ENCODE measurements around the gene KLHL26. TPM values are rescaled to one million over a fixed set of nuclear protein-coding genes. Genes with fewer than 3 reads are reported as not detected.
A peak's percentile ranks its signal among the peaks of the same experiment; 100 is the strongest.

Gene KLHL26
- total RNA-seq, 1 donor from 2014 or later = 52.8 TPM

DNA sequence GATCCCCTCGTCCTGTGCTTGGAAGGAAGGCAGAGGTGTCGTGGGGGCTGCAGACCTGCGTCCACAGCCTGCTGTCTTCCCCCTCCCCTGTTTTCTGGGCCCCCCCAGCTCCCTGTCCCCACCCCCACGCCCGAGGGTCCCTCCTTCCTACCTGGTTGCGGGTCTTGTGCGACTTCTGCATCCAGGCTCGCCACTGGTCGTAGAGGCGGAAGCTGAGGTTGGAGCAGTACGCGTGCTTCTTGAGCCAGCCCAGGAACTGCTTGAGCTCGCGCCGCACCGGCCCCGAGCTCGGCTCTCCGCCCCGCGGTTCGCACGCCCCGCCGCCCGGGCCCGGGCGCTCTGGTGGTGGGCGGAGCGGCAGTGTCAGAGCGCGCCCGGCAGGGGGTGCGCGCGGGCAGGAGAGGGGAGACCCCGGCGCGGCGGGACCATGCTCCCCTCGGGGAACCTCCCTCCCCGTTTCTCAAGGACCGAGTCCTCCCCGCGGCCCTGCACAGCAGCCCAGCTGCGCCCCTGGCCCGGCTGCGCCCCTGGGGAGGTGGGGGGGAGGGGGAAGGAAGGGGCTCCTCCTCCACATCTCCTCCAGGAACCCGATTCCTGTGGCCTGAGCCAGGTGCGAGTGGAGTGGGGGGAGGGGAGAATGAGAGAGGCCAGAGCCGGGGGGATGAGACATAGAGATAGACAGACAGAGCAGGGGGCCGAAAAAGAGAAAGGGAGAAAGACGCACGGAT, 42.6 kb upstream of the KLHL26 start:
- intact Hi-C loops (cut with DNase I) = loop anchor here (1.0 to 5.0 kb wide), 6 partner anchors 43 to 273 kb away; partner anchors contain the start of genes KLHL26 and UPF1
- TF ChIP-seq CTCF (IDR thresholded peaks at IDR 0.05) = peak; percentile 58 to 94 (median 81)

GRCh38 chr19:18594824-18595373, 41.9 kb upstream of the KLHL26 start:
- DNase-seq (ENCODE audit: low spot score in 2 of 2) = no peak
- no peaks in the 10 kb centered on the region for H3K9me3 ChIP-seq
- H3K4me1 ChIP-seq = peaks cover 7 to 17% of the 10 kb centered on the region in 2 donors
- peaks cover 5 to 8% of the 10 kb centered on the region in 2 donors for H3K36me3 ChIP-seq
- H3K27me3 ChIP-seq = peaks cover 3% of the 10 kb centered on the region
- peak overlapping the region; percentile 39 to 61 for H3K4me3 ChIP-seq
- intact Hi-C loops (cut with DNase I) = loop anchor here (1.0 to 5.0 kb wide), 6 partner anchors 42 to 272 kb away; partner anchors contain the start of genes KLHL26 and UPF1
- TF ChIP-seq CTCF (IDR thresholded peaks at IDR 0.05) = no peak
- H3K27ac ChIP-seq = no peak overlapping the region

More for the DNA sequence above, 42.6 kb upstream of the KLHL26 start:
- Histone ChIP-seq H3K9me3 (no peaks in the 10 kb centered on the region), H3K36me3 (peaks cover 5 to 8% of the 10 kb centered on the region in 2 donors), H3K4me1 (peaks cover 12 to 21% of the 10 kb centered on the region in 2 donors), H3K27me3 (peaks cover 3% of the 10 kb centered on the region), H3K4me3 (peak overlapping the region; percentile 39 to 61), H3K27ac (peak overlapping the region in 1 of 2 donors; percentile 20)
- DNase-seq (ENCODE audit: low spot score in 2 of 2) = peak in 1 of 2 donors; percentile 87

DNA sequence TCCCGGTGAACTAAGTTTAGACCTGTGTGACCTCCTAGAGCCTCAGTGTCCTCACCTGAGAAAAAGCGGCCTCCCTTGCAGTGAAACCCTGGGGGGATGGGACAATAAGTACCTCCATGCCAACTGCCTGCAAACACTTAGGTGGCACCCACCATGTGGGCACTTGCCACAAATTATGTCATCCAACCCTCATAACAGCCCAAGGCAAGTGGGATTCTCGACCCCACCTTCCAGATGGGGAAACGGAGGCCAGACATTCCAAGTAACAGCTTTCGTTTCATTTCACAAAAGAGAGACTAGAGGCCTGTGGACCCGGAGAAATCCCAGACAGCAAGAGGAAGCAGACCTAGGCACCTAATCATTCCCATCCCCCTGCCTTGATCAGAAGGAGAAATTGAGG, 41.4 kb upstream of the KLHL26 start:
- no peak for DNase-seq (ENCODE audit: low spot score in 2 of 2)
- Histone ChIP-seq H3K36me3 (peaks cover 5 to 7% of the 10 kb centered on the region in 2 donors), H3K9me3 (no peaks in the 10 kb centered on the region), H3K4me1 (peaks cover 6 to 14% of the 10 kb centered on the region in 2 donors), H3K4me3 (no peak overlapping the region), H3K27me3 (peaks cover 3% of the 10 kb centered on the region), H3K27ac (no peak overlapping the region)
- intact Hi-C loops (cut with DNase I) = loop anchor here (2.0 kb wide), 2 partner anchors 77 to 253 kb away; no protein-coding TSS in a partner anchor
- TF ChIP-seq CTCF (IDR thresholded peaks at IDR 0.05) = no peak

DNA sequence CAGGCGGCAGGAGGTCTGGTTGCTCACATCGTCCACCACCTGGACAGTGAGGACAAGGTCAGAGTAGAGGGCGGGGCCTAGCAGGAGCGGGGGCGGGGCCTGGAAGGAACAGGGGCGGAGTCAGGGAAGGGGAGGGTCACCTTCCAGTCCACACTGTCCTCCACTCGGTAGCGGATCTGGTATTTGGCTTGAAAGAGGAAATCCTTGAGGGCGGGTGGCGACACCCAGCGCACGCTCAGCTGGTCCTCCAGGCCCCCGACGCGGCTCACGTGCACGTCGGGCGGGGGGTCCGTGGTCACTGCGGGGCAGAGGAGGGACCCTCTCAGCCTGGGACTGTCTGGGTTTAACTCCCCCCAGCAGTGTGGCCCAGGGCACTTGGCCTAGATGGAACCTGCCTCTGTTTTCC, 40.1 kb upstream of the KLHL26 start:
- no peak overlapping the region for H3K4me3 ChIP-seq
- no peaks in the 10 kb centered on the region for H3K9me3 ChIP-seq
- peaks cover 3% of the 10 kb centered on the region for H3K27me3 ChIP-seq
- intact Hi-C loops (cut with DNase I) = no loop called here
- no peak for TF ChIP-seq CTCF (IDR thresholded peaks at IDR 0.05)
- no peaks in the 10 kb centered on the region for H3K36me3 ChIP-seq
- peaks cover 6 to 14% of the 10 kb centered on the region in 2 donors for H3K4me1 ChIP-seq
- H3K27ac ChIP-seq = no peak overlapping the region
- DNase-seq (ENCODE audit: low spot score in 2 of 2) = no peak

GRCh38 chr19:18597809-18598660, 38.8 kb upstream of the KLHL26 start:
- intact Hi-C loops (cut with DNase I) = no loop called here
- TF ChIP-seq CTCF (IDR thresholded peaks at IDR 0.05) = no peak
- Histone ChIP-seq H3K27ac (no peak overlapping the region), H3K4me3 (no peak overlapping the region), H3K9me3 (no peaks in the 10 kb centered on the region), H3K4me1 (peaks cover 6 to 14% of the 10 kb centered on the region in 2 donors), H3K36me3 (no peaks in the 10 kb centered on the region), H3K27me3 (peaks cover 3% of the 10 kb centered on the region)
- no peak for DNase-seq (ENCODE audit: low spot score in 2 of 2)

All from ascending aorta (tissue), 2 donors.